ENCODE measurements around the gene CAMK2D.

Gene CAMK2D

DNA sequence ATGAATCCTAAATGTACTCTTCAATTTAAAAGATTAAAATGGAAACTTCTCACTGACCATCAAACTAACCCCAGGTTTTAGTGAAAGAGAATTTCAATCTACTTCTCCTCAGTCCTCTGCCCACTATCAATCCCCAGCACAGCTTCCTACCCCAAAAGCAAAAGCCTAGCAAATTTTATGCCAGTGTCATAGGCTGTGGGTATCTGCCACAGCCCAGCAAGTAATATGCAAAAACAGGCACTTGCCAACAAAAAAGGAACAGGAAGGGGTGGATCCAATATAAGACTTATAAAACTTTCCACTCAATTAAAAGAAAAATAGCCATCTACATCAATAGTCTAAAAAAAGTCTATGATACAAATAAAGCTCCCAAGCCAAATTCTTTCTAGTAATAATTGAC is 22.3 kb downstream of the CAMK2D start:
- H3K4me3 ChIP-seq (ENCODE audit: severe bottlenecking), result no peak overlapping the region
- DNase-seq (ENCODE audit: low spot score) (no peak), ATAC-seq (ENCODE audit: low read depth) (no peak)
- no peaks in the 10 kb centered on the region for H3K27me3 ChIP-seq (ENCODE audit: insufficient read depth, poor library complexity, severe bottlenecking)
- H3K9me3 ChIP-seq (ENCODE audit: severe bottlenecking), result no peaks in the 10 kb centered on the region
- H3K4me1 ChIP-seq (ENCODE audit: insufficient read depth, poor library complexity, severe bottlenecking), result peaks cover 12% of the 10 kb centered on the region
- H3K27ac ChIP-seq (ENCODE audit: poor library complexity, severe bottlenecking), result no peak overlapping the region
- TF ChIP-seq CTCF (IDR thresholded peaks at IDR 0.05; ENCODE audit: poor library complexity, severe bottlenecking), result no peak
- H3K36me3 ChIP-seq (ENCODE audit: low read depth), result no peaks in the 10 kb centered on the region

GRCh38 chr4:113738251-113738650 is 23.3 kb downstream of the CAMK2D start:
- H3K9me3 ChIP-seq (ENCODE audit: severe bottlenecking), result no peaks in the 10 kb centered on the region
- no peak for TF ChIP-seq CTCF (IDR thresholded peaks at IDR 0.05; ENCODE audit: poor library complexity, severe bottlenecking)
- H3K4me3 ChIP-seq (ENCODE audit: severe bottlenecking), result no peak overlapping the region
- no peak for ATAC-seq (ENCODE audit: low read depth)
- no peak overlapping the region for H3K27ac ChIP-seq (ENCODE audit: poor library complexity, severe bottlenecking)
- DNase-seq (ENCODE audit: low spot score), result no peak
- no peaks in the 10 kb centered on the region for H3K36me3 ChIP-seq (ENCODE audit: low read depth)
- H3K4me1 ChIP-seq (ENCODE audit: insufficient read depth, poor library complexity, severe bottlenecking), result peaks cover 12% of the 10 kb centered on the region
- no peaks in the 10 kb centered on the region for H3K27me3 ChIP-seq (ENCODE audit: insufficient read depth, poor library complexity, severe bottlenecking)

GRCh38 chr4:113733685-113734084 is 27.9 kb downstream of the CAMK2D start:
- DNase-seq (ENCODE audit: low spot score) (no peak), ATAC-seq (ENCODE audit: low read depth) (no peak)
- Histone ChIP-seq H3K27me3 (ENCODE audit: insufficient read depth, poor library complexity, severe bottlenecking) (no peaks in the 10 kb centered on the region), H3K36me3 (ENCODE audit: low read depth) (no peaks in the 10 kb centered on the region), H3K4me3 (ENCODE audit: severe bottlenecking) (no peak overlapping the region), H3K9me3 (ENCODE audit: severe bottlenecking) (no peaks in the 10 kb centered on the region), H3K4me1 (ENCODE audit: insufficient read depth, poor library complexity, severe bottlenecking) (peaks cover 7% of the 10 kb centered on the region), H3K27ac (ENCODE audit: poor library complexity, severe bottlenecking) (no peak overlapping the region)
- TF ChIP-seq CTCF (IDR thresholded peaks at IDR 0.05; ENCODE audit: poor library complexity, severe bottlenecking), result no peak

GRCh38 chr4:113732967-113733527 is 28.5 kb downstream of the CAMK2D start:
- ATAC-seq (ENCODE audit: low read depth), result no peak
- H3K4me1 ChIP-seq (ENCODE audit: insufficient read depth, poor library complexity, severe bottlenecking), result peaks cover under 1% of the 10 kb centered on the region
- no peaks in the 10 kb centered on the region for H3K36me3 ChIP-seq (ENCODE audit: low read depth)
- H3K4me3 ChIP-seq (ENCODE audit: severe bottlenecking), result no peak overlapping the region
- DNase-seq (ENCODE audit: low spot score), result no peak
- TF ChIP-seq CTCF (IDR thresholded peaks at IDR 0.05; ENCODE audit: poor library complexity, severe bottlenecking), result no peak
- H3K9me3 ChIP-seq (ENCODE audit: severe bottlenecking), result no peaks in the 10 kb centered on the region
- no peaks in the 10 kb centered on the region for H3K27me3 ChIP-seq (ENCODE audit: insufficient read depth, poor library complexity, severe bottlenecking)
- no peak overlapping the region for H3K27ac ChIP-seq (ENCODE audit: poor library complexity, severe bottlenecking)

GRCh38 chr4:113730467-113731216 is 30.9 kb downstream of the CAMK2D start:
- no peak for ATAC-seq (ENCODE audit: low read depth)
- TF ChIP-seq CTCF (IDR thresholded peaks at IDR 0.05; ENCODE audit: poor library complexity, severe bottlenecking), result no peak
- H3K27me3 ChIP-seq (ENCODE audit: insufficient read depth, poor library complexity, severe bottlenecking), result no peaks in the 10 kb centered on the region
- no peaks in the 10 kb centered on the region for H3K36me3 ChIP-seq (ENCODE audit: low read depth)
- DNase-seq (ENCODE audit: low spot score), result no peak
- no peaks in the 10 kb centered on the region for H3K9me3 ChIP-seq (ENCODE audit: severe bottlenecking)
- no peaks in the 10 kb centered on the region for H3K4me1 ChIP-seq (ENCODE audit: insufficient read depth, poor library complexity, severe bottlenecking)
- H3K27ac ChIP-seq (ENCODE audit: poor library complexity, severe bottlenecking), result no peak overlapping the region
- no peak overlapping the region for H3K4me3 ChIP-seq (ENCODE audit: severe bottlenecking)

Data from RWPE2 (cell line).